WTC11 (cell line): Measurements from ENCODE around the gene ZNF280D. TPM values are rescaled to one million over a fixed set of nuclear protein-coding genes. Genes with fewer than 3 reads are reported as not detected.

Experiments used
- ATAC-seq: fragments of 200-7000 bp; cut with Tn5 transposase; 2 replicates; pipeline ENCODE4 v1.10.0; 2021; ENCODE audit warnings: mild to moderate bottlenecking, moderate library complexity
- CTCF ChIA-PET: fragments of 300-600 bp; sonication (Branson Sonifier 250); formaldehyde crosslinking; loops from one replicate; lab custom pipeline; 2021; ENCODE audit warnings: antibody characterized with exemption; lab: Charles Lee
- POLR2A ChIA-PET: fragments of 350-600 bp; sonication (Branson Sonifier 250); formaldehyde crosslinking; loops from one replicate; lab custom pipeline; 2021; ENCODE audit warnings: antibody characterized with exemption; lab: Charles Lee
- DNase-seq: peaks from one replicate; pipeline ENCODE4 v3.0.0; 2021; ENCODE audit warnings: low spot score
- H3K27ac Mint-ChIP-seq: 2 replicates; pipeline ENCODE4 v1.8.0; 2021; ENCODE audit warnings: mixed read lengths
- H3K27me3 Mint-ChIP-seq: 2 replicates; pipeline ENCODE4 v1.8.0; 2021; ENCODE audit warnings: low read depth, mild to moderate bottlenecking, moderate library complexity, mixed read lengths
- H3K36me3 Mint-ChIP-seq: 2 replicates; pipeline ENCODE4 v1.8.0; 2021; ENCODE audit warnings: mixed read lengths
- H3K4me1 Mint-ChIP-seq: 2 replicates; pipeline ENCODE4 v1.8.0; 2022; ENCODE audit warnings: mixed read lengths
- H3K4me3 Mint-ChIP-seq: 2 replicates; pipeline ENCODE4 v1.8.0; 2021; ENCODE audit warnings: mild to moderate bottlenecking, moderate library complexity, mixed read lengths
- H3K9me3 Mint-ChIP-seq: 2 replicates; pipeline ENCODE4 v1.8.0; 2021; ENCODE audit warnings: mixed read lengths
- CREB1 ChIP-seq: sonication (generic); formaldehyde crosslinking; IDR thresholded peaks from 2 replicates; pipeline ENCODE4 v1.8.0; 2023; ENCODE audit warnings: mild to moderate bottlenecking, missing genetic modification reagents
- EMX1 ChIP-seq: fragments of 250-450 bp; sonication (Bioruptor Pico); IDR thresholded peaks from 2 replicates; pipeline ENCODE4 v1.8.0; 2021; ENCODE audit warnings: mild to moderate bottlenecking
- ESRRA ChIP-seq: sonication (generic); formaldehyde crosslinking; IDR thresholded peaks from 2 replicates; pipeline ENCODE4 v1.8.1; 2022; ENCODE audit warnings: mild to moderate bottlenecking, missing genetic modification reagents, borderline replicate concordance
- ETV6 ChIP-seq: sonication (generic); formaldehyde crosslinking; IDR thresholded peaks from 2 replicates; pipeline ENCODE4 v1.8.1; 2022; ENCODE audit warnings: mild to moderate bottlenecking, missing genetic modification reagents
- FOXJ3 ChIP-seq: sonication (generic); formaldehyde crosslinking; IDR thresholded peaks from 2 replicates; pipeline ENCODE4 v1.9.0; 2021; ENCODE audit warnings: missing genetic modification reagents, mild to moderate bottlenecking, borderline replicate concordance
- FOXK1 ChIP-seq: sonication (generic); formaldehyde crosslinking; IDR thresholded peaks from 2 replicates; pipeline ENCODE4 v1.8.0; 2022; ENCODE audit warnings: mild to moderate bottlenecking, moderate library complexity, missing genetic modification reagents
- GRHL2 ChIP-seq: fragments of 250-450 bp; sonication (Bioruptor Pico); IDR thresholded peaks from 2 replicates; pipeline ENCODE4 v1.8.0; 2022; ENCODE audit warnings: mild to moderate bottlenecking, moderate library complexity; ENCODE audit not compliant: insufficient replicate concordance, severe bottlenecking
- OVOL2 ChIP-seq: fragments of 250-450 bp; sonication (Bioruptor Pico); IDR thresholded peaks from 2 replicates; pipeline ENCODE4 v1.9.0; 2021; ENCODE audit warnings: mild to moderate bottlenecking, borderline replicate concordance
- RELA ChIP-seq: sonication (generic); formaldehyde crosslinking; IDR thresholded peaks from 2 replicates; pipeline ENCODE4 v1.8.1; 2022; ENCODE audit warnings: missing genetic modification reagents, mild to moderate bottlenecking, borderline replicate concordance
- ZNF219 ChIP-seq: sonication (generic); formaldehyde crosslinking; IDR thresholded peaks from 2 replicates; pipeline ENCODE4 v1.8.0; 2023; ENCODE audit warnings: missing genetic modification reagents, mild to moderate bottlenecking, borderline replicate concordance
- ZNF671 ChIP-seq: fragments of 250-450 bp; sonication (Bioruptor Pico); IDR thresholded peaks from 2 replicates; pipeline ENCODE4 v1.8.0; 2021; ENCODE audit warnings: mild to moderate bottlenecking
- total RNA-seq: library from RNA; stranded (reverse); gene quantifications from 3 replicates; pipeline ENCODE4 v1.2.3, GENCODE V29; 2021
- TF ChIP-seq, protein P1 (sequence below): sonication (generic); formaldehyde crosslinking; IDR thresholded peaks from 2 replicates; pipeline ENCODE4 v1.8.1; 2022; ENCODE audit warnings: low read depth, mild to moderate bottlenecking, moderate library complexity, missing genetic modification reagents, borderline replicate concordance
- TF ChIP-seq, protein P2 (sequence below): sonication (generic); formaldehyde crosslinking; IDR thresholded peaks from 2 replicates; pipeline ENCODE4 v1.8.0; 2023; ENCODE audit warnings: mild to moderate bottlenecking, missing genetic modification reagents
- TF ChIP-seq, protein P3 (sequence below): sonication (generic); formaldehyde crosslinking; IDR thresholded peaks from 2 replicates; pipeline ENCODE4 v1.8.1; 2022; ENCODE audit warnings: missing genetic modification reagents, borderline replicate concordance
- TF ChIP-seq, protein P4 (sequence below): sonication (generic); formaldehyde crosslinking; IDR thresholded peaks from 2 replicates; pipeline ENCODE4 v1.8.1; 2023; ENCODE audit warnings: mild to moderate bottlenecking, moderate library complexity, missing genetic modification reagents
- TF ChIP-seq, protein P5 (sequence below): sonication (generic); formaldehyde crosslinking; IDR thresholded peaks from 2 replicates; pipeline ENCODE4 v1.8.1; 2022; ENCODE audit warnings: mild to moderate bottlenecking, moderate library complexity, missing genetic modification reagents
- TF ChIP-seq, protein P6 (sequence below): sonication (generic); formaldehyde crosslinking; IDR thresholded peaks from 2 replicates; pipeline ENCODE4 v1.8.1; 2023; ENCODE audit warnings: mild to moderate bottlenecking, missing genetic modification reagents, moderate library complexity
- TF ChIP-seq, protein P7 (sequence below): fragments of 250-450 bp; sonication (Bioruptor Pico); IDR thresholded peaks from 2 replicates; pipeline ENCODE4 v1.9.0; 2021; ENCODE audit warnings: mild to moderate bottlenecking
- TF ChIP-seq, protein P8 (sequence below): sonication (generic); formaldehyde crosslinking; IDR thresholded peaks from 2 replicates; pipeline ENCODE4 v1.8.1; 2023; ENCODE audit warnings: mild to moderate bottlenecking, missing genetic modification reagents, moderate library complexity
- TF ChIP-seq, protein P9 (sequence below): sonication (generic); formaldehyde crosslinking; IDR thresholded peaks from 2 replicates; pipeline ENCODE4 v1.8.0; 2022; ENCODE audit warnings: mild to moderate bottlenecking, missing genetic modification reagents
- TF ChIP-seq, protein P10 (sequence below): sonication (generic); formaldehyde crosslinking; IDR thresholded peaks from 2 replicates; pipeline ENCODE4 v1.8.0; 2022; ENCODE audit warnings: mild to moderate bottlenecking, missing genetic modification reagents

The ZNF280D gene
- total RNA-seq, 1 experiment from 2014 or later, result 25.7 TPM

DNA sequence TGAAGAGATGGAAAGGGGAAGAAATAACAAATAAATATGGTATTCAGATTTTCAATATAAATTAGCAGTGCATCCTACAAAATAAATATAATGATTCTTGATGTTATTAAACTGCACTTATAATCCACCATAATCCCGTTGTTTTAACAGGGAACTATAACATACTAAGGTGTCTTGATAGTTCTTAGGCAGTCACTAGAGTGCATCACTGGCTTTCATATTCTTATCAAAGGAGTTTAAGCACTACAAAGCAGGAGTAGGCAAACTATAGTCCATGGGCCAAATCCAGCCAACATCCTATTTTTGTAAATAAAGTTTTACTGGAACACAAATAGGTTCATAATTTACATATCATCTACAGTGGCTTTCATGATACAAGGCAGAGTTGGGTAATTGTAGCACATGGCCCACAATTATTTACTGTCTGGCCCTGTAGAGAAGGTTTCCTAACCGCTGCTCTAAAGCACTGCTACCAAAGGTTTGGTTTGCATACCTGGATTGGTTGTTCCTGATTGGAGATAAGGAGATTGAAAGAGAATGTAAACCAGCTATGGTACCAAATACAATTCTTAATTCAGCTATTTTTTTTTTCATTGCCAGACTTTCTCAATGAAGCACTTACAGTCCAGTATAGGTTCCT lies 104.3 kb downstream of the ZNF280D start (continued):
- TF ChIP-seq, protein P1, sequence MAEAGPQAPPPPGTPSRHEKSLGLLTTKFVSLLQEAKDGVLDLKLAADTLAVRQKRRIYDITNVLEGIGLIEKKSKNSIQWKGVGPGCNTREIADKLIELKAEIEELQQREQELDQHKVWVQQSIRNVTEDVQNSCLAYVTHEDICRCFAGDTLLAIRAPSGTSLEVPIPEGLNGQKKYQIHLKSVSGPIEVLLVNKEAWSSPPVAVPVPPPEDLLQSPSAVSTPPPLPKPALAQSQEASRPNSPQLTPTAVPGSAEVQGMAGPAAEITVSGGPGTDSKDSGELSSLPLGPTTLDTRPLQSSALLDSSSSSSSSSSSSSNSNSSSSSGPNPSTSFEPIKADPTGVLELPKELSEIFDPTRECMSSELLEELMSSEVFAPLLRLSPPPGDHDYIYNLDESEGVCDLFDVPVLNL (CRISPR knock-in tag), result no peak
- TF ChIP-seq EMX1 (CRISPR knock-in tag) (no peak), ESRRA (CRISPR knock-in tag) (no peak), ZNF671 (CRISPR knock-in tag) (no peak), FOXJ3 (CRISPR knock-in tag) (no peak), OVOL2 (CRISPR knock-in tag) (no peak), ETV6 (CRISPR knock-in tag) (no peak), ZNF219 (CRISPR knock-in tag) (no peak)
- TF ChIP-seq, protein P2, sequence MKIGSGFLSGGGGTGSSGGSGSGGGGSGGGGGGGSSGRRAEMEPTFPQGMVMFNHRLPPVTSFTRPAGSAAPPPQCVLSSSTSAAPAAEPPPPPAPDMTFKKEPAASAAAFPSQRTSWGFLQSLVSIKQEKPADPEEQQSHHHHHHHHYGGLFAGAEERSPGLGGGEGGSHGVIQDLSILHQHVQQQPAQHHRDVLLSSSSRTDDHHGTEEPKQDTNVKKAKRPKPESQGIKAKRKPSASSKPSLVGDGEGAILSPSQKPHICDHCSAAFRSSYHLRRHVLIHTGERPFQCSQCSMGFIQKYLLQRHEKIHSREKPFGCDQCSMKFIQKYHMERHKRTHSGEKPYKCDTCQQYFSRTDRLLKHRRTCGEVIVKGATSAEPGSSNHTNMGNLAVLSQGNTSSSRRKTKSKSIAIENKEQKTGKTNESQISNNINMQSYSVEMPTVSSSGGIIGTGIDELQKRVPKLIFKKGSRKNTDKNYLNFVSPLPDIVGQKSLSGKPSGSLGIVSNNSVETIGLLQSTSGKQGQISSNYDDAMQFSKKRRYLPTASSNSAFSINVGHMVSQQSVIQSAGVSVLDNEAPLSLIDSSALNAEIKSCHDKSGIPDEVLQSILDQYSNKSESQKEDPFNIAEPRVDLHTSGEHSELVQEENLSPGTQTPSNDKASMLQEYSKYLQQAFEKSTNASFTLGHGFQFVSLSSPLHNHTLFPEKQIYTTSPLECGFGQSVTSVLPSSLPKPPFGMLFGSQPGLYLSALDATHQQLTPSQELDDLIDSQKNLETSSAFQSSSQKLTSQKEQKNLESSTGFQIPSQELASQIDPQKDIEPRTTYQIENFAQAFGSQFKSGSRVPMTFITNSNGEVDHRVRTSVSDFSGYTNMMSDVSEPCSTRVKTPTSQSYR, result no peak
- TF ChIP-seq, protein P3, sequence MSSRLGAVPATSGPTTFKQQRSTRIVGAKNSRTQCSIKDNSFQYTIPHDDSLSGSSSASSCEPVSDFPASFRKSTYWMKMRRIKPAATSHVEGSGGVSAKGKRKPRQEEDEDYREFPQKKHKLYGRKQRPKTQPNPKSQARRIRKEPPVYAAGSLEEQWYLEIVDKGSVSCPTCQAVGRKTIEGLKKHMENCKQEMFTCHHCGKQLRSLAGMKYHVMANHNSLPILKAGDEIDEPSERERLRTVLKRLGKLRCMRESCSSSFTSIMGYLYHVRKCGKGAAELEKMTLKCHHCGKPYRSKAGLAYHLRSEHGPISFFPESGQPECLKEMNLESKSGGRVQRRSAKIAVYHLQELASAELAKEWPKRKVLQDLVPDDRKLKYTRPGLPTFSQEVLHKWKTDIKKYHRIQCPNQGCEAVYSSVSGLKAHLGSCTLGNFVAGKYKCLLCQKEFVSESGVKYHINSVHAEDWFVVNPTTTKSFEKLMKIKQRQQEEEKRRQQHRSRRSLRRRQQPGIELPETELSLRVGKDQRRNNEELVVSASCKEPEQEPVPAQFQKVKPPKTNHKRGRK (CRISPR knock-in tag), result no peak

DNA sequence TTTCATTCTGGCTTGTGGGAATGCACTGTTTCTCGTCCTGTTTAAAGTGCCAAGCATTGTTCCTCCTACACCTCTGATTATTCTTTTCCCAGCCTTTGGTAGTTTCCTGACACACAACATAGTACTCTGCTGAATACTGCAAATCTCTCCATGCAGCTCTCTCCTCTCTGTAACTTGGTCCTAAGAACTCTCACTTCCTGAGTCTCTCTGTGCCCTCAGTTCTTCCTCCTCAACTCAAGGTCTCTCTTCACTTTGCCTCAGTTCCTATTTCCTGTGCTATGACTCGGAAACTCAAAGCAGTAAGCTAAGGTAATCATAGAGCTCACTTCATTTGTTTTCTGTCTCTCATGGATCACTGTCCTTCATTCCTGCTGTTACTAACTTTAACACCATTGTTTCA lies 113.4 kb downstream of the ZNF280D start:
- Mint-ChIP-seq H3K27me3 (no peaks in the 10 kb centered on the region), H3K9me3 (no peaks in the 10 kb centered on the region), H3K4me1 (no peaks in the 10 kb centered on the region), H3K4me3 (no peak overlapping the region), H3K27ac (no peak overlapping the region), H3K36me3 (no peaks in the 10 kb centered on the region)
- DNase-seq (no peak), ATAC-seq (no peak)
- CTCF ChIA-PET, result no interaction called here
- POLR2A ChIA-PET, result no interaction called here
- TF ChIP-seq EMX1 (CRISPR knock-in tag), result no peak
- TF ChIP-seq, protein P4, sequence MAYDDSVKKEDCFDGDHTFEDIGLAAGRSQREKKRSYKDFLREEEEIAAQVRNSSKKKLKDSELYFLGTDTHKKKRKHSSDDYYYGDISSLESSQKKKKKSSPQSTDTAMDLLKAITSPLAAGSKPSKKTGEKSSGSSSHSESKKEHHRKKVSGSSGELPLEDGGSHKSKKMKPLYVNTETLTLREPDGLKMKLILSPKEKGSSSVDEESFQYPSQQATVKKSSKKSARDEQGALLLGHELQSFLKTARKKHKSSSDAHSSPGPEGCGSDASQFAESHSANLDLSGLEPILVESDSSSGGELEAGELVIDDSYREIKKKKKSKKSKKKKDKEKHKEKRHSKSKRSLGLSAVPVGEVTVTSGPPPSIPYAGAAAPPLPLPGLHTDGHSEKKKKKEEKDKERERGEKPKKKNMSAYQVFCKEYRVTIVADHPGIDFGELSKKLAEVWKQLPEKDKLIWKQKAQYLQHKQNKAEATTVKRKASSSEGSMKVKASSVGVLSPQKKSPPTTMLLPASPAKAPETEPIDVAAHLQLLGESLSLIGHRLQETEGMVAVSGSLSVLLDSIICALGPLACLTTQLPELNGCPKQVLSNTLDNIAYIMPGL (CRISPR knock-in tag), result no peak
- TF ChIP-seq, protein P5, sequence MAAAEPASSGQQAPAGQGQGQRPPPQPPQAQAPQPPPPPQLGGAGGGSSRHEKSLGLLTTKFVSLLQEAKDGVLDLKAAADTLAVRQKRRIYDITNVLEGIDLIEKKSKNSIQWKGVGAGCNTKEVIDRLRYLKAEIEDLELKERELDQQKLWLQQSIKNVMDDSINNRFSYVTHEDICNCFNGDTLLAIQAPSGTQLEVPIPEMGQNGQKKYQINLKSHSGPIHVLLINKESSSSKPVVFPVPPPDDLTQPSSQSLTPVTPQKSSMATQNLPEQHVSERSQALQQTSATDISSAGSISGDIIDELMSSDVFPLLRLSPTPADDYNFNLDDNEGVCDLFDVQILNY (CRISPR knock-in tag), result no peak
- TF ChIP-seq, protein P6, sequence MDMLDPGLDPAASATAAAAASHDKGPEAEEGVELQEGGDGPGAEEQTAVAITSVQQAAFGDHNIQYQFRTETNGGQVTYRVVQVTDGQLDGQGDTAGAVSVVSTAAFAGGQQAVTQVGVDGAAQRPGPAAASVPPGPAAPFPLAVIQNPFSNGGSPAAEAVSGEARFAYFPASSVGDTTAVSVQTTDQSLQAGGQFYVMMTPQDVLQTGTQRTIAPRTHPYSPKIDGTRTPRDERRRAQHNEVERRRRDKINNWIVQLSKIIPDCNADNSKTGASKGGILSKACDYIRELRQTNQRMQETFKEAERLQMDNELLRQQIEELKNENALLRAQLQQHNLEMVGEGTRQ (CRISPR knock-in tag), result no peak
- TF ChIP-seq, protein P7, sequence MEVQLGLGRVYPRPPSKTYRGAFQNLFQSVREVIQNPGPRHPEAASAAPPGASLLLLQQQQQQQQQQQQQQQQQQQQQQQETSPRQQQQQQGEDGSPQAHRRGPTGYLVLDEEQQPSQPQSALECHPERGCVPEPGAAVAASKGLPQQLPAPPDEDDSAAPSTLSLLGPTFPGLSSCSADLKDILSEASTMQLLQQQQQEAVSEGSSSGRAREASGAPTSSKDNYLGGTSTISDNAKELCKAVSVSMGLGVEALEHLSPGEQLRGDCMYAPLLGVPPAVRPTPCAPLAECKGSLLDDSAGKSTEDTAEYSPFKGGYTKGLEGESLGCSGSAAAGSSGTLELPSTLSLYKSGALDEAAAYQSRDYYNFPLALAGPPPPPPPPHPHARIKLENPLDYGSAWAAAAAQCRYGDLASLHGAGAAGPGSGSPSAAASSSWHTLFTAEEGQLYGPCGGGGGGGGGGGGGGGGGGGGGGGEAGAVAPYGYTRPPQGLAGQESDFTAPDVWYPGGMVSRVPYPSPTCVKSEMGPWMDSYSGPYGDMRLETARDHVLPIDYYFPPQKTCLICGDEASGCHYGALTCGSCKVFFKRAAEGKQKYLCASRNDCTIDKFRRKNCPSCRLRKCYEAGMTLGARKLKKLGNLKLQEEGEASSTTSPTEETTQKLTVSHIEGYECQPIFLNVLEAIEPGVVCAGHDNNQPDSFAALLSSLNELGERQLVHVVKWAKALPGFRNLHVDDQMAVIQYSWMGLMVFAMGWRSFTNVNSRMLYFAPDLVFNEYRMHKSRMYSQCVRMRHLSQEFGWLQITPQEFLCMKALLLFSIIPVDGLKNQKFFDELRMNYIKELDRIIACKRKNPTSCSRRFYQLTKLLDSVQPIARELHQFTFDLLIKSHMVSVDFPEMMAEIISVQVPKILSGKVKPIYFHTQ, result no peak
- TF ChIP-seq RELA, result no peak
- TF ChIP-seq CREB1 (CRISPR knock-in tag), result no peak
- TF ChIP-seq ZNF219 (CRISPR knock-in tag), result no peak
- TF ChIP-seq, protein P8, sequence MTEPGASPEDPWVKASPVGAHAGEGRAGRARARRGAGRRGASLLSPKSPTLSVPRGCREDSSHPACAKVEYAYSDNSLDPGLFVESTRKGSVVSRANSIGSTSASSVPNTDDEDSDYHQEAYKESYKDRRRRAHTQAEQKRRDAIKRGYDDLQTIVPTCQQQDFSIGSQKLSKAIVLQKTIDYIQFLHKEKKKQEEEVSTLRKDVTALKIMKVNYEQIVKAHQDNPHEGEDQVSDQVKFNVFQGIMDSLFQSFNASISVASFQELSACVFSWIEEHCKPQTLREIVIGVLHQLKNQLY, result no peak
- TF ChIP-seq, protein P9, sequence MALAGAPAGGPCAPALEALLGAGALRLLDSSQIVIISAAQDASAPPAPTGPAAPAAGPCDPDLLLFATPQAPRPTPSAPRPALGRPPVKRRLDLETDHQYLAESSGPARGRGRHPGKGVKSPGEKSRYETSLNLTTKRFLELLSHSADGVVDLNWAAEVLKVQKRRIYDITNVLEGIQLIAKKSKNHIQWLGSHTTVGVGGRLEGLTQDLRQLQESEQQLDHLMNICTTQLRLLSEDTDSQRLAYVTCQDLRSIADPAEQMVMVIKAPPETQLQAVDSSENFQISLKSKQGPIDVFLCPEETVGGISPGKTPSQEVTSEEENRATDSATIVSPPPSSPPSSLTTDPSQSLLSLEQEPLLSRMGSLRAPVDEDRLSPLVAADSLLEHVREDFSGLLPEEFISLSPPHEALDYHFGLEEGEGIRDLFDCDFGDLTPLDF, result no peak
- no peak for TF ChIP-seq GRHL2 (CRISPR knock-in tag)
- no peak for TF ChIP-seq FOXK1 (CRISPR knock-in tag)
- TF ChIP-seq, protein P10, sequence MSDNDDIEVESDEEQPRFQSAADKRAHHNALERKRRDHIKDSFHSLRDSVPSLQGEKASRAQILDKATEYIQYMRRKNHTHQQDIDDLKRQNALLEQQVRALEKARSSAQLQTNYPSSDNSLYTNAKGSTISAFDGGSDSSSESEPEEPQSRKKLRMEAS (CRISPR knock-in tag), result no peak
